ENCODE measurements around the gene RRAGC. TPM values are rescaled to one million over a fixed set of nuclear protein-coding genes. Genes with fewer than 3 reads are reported as not detected.

RRAGC gene
- total and polyA plus RNA-seq, 2 experiments from 2014 or later, result 9.3 to 12.8 TPM

- no peaks in the 10 kb centered on the region; the same call in 1 of the 2 replicates for H3K4me1 ChIP-seq (ENCODE audit: insufficient read depth)
- H3K4me2 ChIP-seq, result no peak overlapping the region
- no peaks in the 10 kb centered on the region for H3K9me2 ChIP-seq (ENCODE audit: insufficient read depth)
- no peaks in the 10 kb centered on the region for H3K9me3 Mint-ChIP-seq
- no peak overlapping the region for H2AFZ ChIP-seq
- H3K4me3 ChIP-seq, result no peak overlapping the region
- no peaks in the 10 kb centered on the region for H3K79me2 ChIP-seq (replicated peaks; ENCODE audit: insufficient read depth)
- no peak overlapping the region for H3K27ac Mint-ChIP-seq
- DNase-seq (ENCODE audit: low spot score) (no peak), ATAC-seq (no peak)
- H3K27me3 Mint-ChIP-seq (ENCODE audit: insufficient read depth, low read depth, poor library complexity), result peaks cover 4% of the 10 kb centered on the region
- no peaks in the 10 kb centered on the region for H3F3A ChIP-seq (replicated peaks; ENCODE audit: low read depth)
- H3K36me3 Mint-ChIP-seq (ENCODE audit: low read depth), result no peaks in the 10 kb centered on the region
- H3K4me3 Mint-ChIP-seq, result no peak overlapping the region
- no peak overlapping the region for H3K27ac ChIP-seq (ENCODE audit: low read depth)
- no peaks in the 10 kb centered on the region for H4K20me1 ChIP-seq (replicated peaks; ENCODE audit: insufficient read depth)
- TF ChIP-seq, protein P1, sequence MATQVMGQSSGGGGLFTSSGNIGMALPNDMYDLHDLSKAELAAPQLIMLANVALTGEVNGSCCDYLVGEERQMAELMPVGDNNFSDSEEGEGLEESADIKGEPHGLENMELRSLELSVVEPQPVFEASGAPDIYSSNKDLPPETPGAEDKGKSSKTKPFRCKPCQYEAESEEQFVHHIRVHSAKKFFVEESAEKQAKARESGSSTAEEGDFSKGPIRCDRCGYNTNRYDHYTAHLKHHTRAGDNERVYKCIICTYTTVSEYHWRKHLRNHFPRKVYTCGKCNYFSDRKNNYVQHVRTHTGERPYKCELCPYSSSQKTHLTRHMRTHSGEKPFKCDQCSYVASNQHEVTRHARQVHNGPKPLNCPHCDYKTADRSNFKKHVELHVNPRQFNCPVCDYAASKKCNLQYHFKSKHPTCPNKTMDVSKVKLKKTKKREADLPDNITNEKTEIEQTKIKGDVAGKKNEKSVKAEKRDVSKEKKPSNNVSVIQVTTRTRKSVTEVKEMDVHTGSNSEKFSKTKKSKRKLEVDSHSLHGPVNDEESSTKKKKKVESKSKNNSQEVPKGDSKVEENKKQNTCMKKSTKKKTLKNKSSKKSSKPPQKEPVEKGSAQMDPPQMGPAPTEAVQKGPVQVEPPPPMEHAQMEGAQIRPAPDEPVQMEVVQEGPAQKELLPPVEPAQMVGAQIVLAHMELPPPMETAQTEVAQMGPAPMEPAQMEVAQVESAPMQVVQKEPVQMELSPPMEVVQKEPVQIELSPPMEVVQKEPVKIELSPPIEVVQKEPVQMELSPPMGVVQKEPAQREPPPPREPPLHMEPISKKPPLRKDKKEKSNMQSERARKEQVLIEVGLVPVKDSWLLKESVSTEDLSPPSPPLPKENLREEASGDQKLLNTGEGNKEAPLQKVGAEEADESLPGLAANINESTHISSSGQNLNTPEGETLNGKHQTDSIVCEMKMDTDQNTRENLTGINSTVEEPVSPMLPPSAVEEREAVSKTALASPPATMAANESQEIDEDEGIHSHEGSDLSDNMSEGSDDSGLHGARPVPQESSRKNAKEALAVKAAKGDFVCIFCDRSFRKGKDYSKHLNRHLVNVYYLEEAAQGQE (IDR thresholded peaks at IDR 0.05; ENCODE audit: unreplicated experiment), result no peak
- TF ChIP-seq CTCF (conservative IDR thresholded peaks at IDR 0.05; ENCODE audit: low read depth in 2 of 2) (no peak), STAT1 (IDR thresholded peaks at IDR 0.05; ENCODE audit: unreplicated experiment) (no peak), ZNF331 (CRISPR knock-in tag; IDR thresholded peaks at IDR 0.05; ENCODE audit: low read depth) (no peak), NANOG (IDR thresholded peaks at IDR 0.05; ENCODE audit: borderline replicate concordance) (no peak), CREB1 (CRISPR knock-in tag; IDR thresholded peaks at IDR 0.05; ENCODE audit: low read depth) (no peak), EZH2 (IDR thresholded peaks at IDR 0.05; ENCODE audit: low read depth, unreplicated experiment) (no peak), POLR2AphosphoS5 (IDR thresholded peaks at IDR 0.05; ENCODE audit: low read depth) (no peak), ZNF114 (CRISPR knock-in tag; IDR thresholded peaks at IDR 0.05) (no peak)
- TF ChIP-seq, protein P2, sequence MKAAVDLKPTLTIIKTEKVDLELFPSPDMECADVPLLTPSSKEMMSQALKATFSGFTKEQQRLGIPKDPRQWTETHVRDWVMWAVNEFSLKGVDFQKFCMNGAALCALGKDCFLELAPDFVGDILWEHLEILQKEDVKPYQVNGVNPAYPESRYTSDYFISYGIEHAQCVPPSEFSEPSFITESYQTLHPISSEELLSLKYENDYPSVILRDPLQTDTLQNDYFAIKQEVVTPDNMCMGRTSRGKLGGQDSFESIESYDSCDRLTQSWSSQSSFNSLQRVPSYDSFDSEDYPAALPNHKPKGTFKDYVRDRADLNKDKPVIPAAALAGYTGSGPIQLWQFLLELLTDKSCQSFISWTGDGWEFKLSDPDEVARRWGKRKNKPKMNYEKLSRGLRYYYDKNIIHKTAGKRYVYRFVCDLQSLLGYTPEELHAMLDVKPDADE (IDR thresholded peaks at IDR 0.05), result no peak
- TF ChIP-seq, protein P3, sequence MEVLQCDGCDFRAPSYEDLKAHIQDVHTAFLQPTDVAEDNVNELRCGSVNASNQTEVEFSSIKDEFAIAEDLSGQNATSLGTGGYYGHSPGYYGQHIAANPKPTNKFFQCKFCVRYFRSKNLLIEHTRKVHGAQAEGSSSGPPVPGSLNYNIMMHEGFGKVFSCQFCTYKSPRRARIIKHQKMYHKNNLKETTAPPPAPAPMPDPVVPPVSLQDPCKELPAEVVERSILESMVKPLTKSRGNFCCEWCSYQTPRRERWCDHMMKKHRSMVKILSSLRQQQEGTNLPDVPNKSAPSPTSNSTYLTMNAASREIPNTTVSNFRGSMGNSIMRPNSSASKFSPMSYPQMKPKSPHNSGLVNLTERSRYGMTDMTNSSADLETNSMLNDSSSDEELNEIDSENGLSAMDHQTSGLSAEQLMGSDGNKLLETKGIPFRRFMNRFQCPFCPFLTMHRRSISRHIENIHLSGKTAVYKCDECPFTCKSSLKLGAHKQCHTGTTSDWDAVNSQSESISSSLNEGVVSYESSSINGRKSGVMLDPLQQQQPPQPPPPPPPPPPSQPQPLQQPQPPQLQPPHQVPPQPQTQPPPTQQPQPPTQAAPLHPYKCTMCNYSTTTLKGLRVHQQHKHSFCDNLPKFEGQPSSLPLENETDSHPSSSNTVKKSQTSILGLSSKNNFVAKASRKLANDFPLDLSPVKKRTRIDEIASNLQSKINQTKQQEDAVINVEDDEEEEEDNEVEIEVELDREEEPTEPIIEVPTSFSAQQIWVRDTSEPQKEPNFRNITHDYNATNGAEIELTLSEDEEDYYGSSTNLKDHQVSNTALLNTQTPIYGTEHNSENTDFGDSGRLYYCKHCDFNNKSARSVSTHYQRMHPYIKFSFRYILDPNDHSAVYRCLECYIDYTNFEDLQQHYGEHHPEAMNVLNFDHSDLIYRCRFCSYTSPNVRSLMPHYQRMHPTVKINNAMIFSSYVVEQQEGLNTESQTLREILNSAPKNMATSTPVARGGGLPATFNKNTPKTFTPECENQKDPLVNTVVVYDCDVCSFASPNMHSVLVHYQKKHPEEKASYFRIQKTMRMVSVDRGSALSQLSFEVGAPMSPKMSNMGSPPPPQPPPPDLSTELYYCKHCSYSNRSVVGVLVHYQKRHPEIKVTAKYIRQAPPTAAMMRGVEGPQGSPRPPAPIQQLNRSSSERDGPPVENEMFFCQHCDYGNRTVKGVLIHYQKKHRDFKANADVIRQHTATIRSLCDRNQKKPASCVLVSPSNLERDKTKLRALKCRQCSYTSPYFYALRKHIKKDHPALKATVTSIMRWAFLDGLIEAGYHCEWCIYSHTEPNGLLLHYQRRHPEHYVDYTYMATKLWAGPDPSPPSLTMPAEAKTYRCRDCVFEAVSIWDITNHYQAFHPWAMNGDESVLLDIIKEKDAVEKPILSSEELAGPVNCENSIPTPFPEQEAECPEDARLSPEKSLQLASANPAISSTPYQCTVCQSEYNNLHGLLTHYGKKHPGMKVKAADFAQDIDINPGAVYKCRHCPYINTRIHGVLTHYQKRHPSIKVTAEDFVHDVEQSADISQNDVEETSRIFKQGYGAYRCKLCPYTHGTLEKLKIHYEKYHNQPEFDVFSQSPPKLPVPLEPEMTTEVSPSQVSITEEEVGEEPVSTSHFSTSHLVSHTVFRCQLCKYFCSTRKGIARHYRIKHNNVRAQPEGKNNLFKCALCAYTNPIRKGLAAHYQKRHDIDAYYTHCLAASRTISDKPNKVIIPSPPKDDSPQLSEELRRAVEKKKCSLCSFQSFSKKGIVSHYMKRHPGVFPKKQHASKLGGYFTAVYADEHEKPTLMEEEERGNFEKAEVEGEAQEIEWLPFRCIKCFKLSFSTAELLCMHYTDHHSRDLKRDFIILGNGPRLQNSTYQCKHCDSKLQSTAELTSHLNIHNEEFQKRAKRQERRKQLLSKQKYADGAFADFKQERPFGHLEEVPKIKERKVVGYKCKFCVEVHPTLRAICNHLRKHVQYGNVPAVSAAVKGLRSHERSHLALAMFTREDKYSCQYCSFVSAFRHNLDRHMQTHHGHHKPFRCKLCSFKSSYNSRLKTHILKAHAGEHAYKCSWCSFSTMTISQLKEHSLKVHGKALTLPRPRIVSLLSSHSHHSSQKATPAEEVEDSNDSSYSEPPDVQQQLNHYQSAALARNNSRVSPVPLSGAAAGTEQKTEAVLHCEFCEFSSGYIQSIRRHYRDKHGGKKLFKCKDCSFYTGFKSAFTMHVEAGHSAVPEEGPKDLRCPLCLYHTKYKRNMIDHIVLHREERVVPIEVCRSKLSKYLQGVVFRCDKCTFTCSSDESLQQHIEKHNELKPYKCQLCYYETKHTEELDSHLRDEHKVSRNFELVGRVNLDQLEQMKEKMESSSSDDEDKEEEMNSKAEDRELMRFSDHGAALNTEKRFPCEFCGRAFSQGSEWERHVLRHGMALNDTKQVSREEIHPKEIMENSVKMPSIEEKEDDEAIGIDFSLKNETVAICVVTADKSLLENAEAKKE (CRISPR knock-in tag; IDR thresholded peaks at IDR 0.05), result no peak
- H3K36me3 ChIP-seq (ENCODE audit: insufficient read depth), result no peaks in the 10 kb centered on the region
- H3K27me3 ChIP-seq (ENCODE audit: insufficient read depth), result no peaks in the 10 kb centered on the region
- H3K4me1 Mint-ChIP-seq, result peaks cover 5% of the 10 kb centered on the region; the same call in 2 of the 3 replicates
These were observed 27.7 kb downstream of the RRAGC start for GRCh38 chr1:38831731-38832369.
